Measurements from ENCODE around the gene CCNE1. TPM values are rescaled to one million over a fixed set of nuclear protein-coding genes. Genes with fewer than 3 reads are reported as not detected.

CCNE1 gene
- total and polyA plus RNA-seq, 10 of the 15 experiments (the other 5 are each of a cell fraction or from before 2014, with no cell fraction given): 6.3 to 44.2 (median 35.8) TPM

DNA sequence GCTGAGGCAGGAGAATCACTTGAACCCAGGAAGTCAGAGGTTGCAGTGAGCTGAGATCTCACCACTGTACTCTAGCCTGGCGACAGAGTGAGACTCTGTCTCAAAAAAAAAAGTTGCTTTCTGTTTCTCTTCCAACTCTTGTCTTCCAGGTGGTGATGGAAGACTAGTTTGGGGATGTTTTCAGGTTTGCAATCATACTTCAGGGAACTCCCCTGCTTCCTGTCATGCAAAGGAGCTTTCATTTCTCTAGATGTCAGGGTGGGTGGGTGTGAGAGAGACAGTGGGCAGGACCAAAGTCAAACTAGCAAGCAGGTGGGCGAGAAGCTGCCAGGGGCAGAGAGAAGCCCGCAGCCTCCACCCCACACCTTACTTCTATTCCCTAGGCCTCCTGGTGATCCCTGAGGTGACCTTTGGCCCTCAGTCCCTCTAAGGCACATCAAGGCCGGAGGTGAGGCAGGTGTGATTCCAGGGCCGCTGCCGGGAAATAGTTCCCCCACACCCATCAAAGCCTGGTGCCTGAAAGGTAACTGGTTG, 25.7 kb downstream of the CCNE1 start:
- H2AFZ ChIP-seq (ENCODE audit: control insufficient read depth, low read depth, low read length): peak overlapping the region; percentile 35
- peak overlapping the region; percentile 74 for H3K27ac ChIP-seq (ENCODE audit: control insufficient read depth, insufficient read depth)
- no peaks in the 10 kb centered on the region for H3K79me2 ChIP-seq (ENCODE audit: control insufficient read depth, insufficient read depth, low read length)
- ChIA-PET POLR2A (interaction anchor here (1.4 kb wide), 1 partner anchor 23 kb away, joined by 4 read pairs; no protein-coding TSS in a partner anchor), SMC1A (ENCODE audit: uncharacterized antibody, unreplicated experiment) (interaction anchor here (1.2 to 2.1 kb wide), 3 partner anchors 8 to 27 kb away, joined by 3 to 6 read pairs (median 3); no protein-coding TSS in a partner anchor), CTCF (interaction anchor here (0.6 to 1.9 kb wide), 4 partner anchors 8 to 231 kb away, joined by 3 to 4 read pairs (median 4); no protein-coding TSS in a partner anchor), RAD21 (ENCODE audit: unreplicated experiment) (interaction anchor here (0.9 to 1.6 kb wide), 4 partner anchors 13 to 35 kb away, joined by 3 to 6 read pairs (median 4); no protein-coding TSS in a partner anchor)
- DNase-seq (ENCODE audit: low read depth, low spot score): peak; percentile 84
- H3K4me1 ChIP-seq (ENCODE audit: control insufficient read depth, insufficient read depth, low read length): peaks cover 46% of the 10 kb centered on the region
- in situ Hi-C loops (cut with MboI) (no loop called here), intact Hi-C loops (cut with micrococcal nuclease; ENCODE audit: unreplicated experiment) (loop anchor here (2.0 kb wide), 1 partner anchor 27 kb away; the partner anchor contains the start of gene CCNE1)
- H3K4me3 ChIP-seq: peak overlapping the region; percentile 58; the same call in 1 of the 2 replicates
- peak overlapping the region; percentile 90 for H3K4me2 ChIP-seq (ENCODE audit: control insufficient read depth, insufficient read depth)
- BruUV-seq (replicated peaks): no TSS peak
- peak; percentile 84 for ATAC-seq
- no peaks in the 10 kb centered on the region for H3K9me3 ChIP-seq (replicated peaks; ENCODE audit: control insufficient read depth, insufficient read depth, low read length)
- H4K20me1 ChIP-seq (ENCODE audit: control insufficient read depth, insufficient read depth): no peaks in the 10 kb centered on the region
- peak; percentile 100 for FAIRE-seq
- 5% methylated on average over 6 of the region's 6 CpGs for WGBS (ENCODE audit: insufficient coverage, insufficient replicate concordance, low lambda C conversion rate, missing lambda C conversion rate)
- H3K27me3 ChIP-seq (replicated peaks in 1 of 2; ENCODE audit: control insufficient read depth in 2 of 2, insufficient read depth in 2 of 2, low read length in 1 of 2): no peaks in the 10 kb centered on the region
- H3K9ac ChIP-seq (ENCODE audit: control insufficient read depth, insufficient read depth, low read length): peak overlapping the region; percentile 45; the same call in 1 of the 2 replicates
- no peaks in the 10 kb centered on the region for H3K36me3 ChIP-seq (ENCODE audit: control insufficient read depth in 2 of 2, insufficient read depth in 2 of 2, low read length in 1 of 2)
- TF ChIP-seq LARP7 (IDR thresholded peaks at IDR 0.05) (no peak), ZZZ3 (IDR thresholded peaks at IDR 0.05; ENCODE audit: control insufficient read depth, insufficient read length, low read depth) (no peak), CBFB (IDR thresholded peaks at IDR 0.05; ENCODE audit: low read depth) (0 out of 2 replicates have a peak, but pooled peaks have one; percentile 2), ZNF217 (IDR thresholded peaks at IDR 0.05) (no peak), POLR2AphosphoS5 (IDR thresholded peaks at IDR 0.05; ENCODE audit: low read length) (0 out of 2 replicates have a peak, but pooled peaks have one; percentile 27), NR2F1 (conservative IDR thresholded peaks at IDR 0.05) (peak; percentile 88), SPI1 (IDR thresholded peaks at IDR 0.05; ENCODE audit: borderline replicate concordance, insufficient read depth, low read depth, low read length) (no peak), TARDBP (IDR thresholded peaks at IDR 0.05; ENCODE audit: borderline replicate concordance) (no peak), CREM (IDR thresholded peaks at IDR 0.05; ENCODE audit: low read depth) (peak; percentile 73; the same call in 1 of the 2 replicates), ZNF384 (IDR thresholded peaks at IDR 0.05; ENCODE audit: borderline replicate concordance, low read depth, low read length) (peak; percentile 77), ATF3 (IDR thresholded peaks at IDR 0.05; ENCODE audit: borderline replicate concordance, extremely low read depth, low read depth, low read length) (no peak), HDAC6 (IDR thresholded peaks at IDR 0.05; ENCODE audit: unreplicated experiment) (no peak), ZNF24 (IDR thresholded peaks at IDR 0.05) (no peak), MTA2 (IDR thresholded peaks at IDR 0.05; ENCODE audit: low read depth) (peak; percentile 52; the same call in 1 of the 2 replicates), POLR2A (IDR thresholded peaks at IDR 0.05; ENCODE audit: low read depth, low read length) (no peak), SREBF2 (IDR thresholded peaks at IDR 0.05; ENCODE audit: low read length) (no peak), IKZF2 (IDR thresholded peaks at IDR 0.05) (peak; percentile 74 to 81), CBX5 (IDR thresholded peaks at IDR 0.05; ENCODE audit: low read depth) (0 out of 2 replicates have a peak, but pooled peaks have one; percentile 8), FOXM1 (IDR thresholded peaks at IDR 0.05; ENCODE audit: low read depth, low read length) (no peak; the same call in 1 of the 2 replicates), NBN (IDR thresholded peaks at IDR 0.05) (0 out of 2 replicates have a peak, but pooled peaks have one; percentile 33), YBX1 (IDR thresholded peaks at IDR 0.05) (no peak), SMAD5 (IDR thresholded peaks at IDR 0.05; ENCODE audit: low read depth) (no peak)
- TF ChIP-seq, protein P1, sequence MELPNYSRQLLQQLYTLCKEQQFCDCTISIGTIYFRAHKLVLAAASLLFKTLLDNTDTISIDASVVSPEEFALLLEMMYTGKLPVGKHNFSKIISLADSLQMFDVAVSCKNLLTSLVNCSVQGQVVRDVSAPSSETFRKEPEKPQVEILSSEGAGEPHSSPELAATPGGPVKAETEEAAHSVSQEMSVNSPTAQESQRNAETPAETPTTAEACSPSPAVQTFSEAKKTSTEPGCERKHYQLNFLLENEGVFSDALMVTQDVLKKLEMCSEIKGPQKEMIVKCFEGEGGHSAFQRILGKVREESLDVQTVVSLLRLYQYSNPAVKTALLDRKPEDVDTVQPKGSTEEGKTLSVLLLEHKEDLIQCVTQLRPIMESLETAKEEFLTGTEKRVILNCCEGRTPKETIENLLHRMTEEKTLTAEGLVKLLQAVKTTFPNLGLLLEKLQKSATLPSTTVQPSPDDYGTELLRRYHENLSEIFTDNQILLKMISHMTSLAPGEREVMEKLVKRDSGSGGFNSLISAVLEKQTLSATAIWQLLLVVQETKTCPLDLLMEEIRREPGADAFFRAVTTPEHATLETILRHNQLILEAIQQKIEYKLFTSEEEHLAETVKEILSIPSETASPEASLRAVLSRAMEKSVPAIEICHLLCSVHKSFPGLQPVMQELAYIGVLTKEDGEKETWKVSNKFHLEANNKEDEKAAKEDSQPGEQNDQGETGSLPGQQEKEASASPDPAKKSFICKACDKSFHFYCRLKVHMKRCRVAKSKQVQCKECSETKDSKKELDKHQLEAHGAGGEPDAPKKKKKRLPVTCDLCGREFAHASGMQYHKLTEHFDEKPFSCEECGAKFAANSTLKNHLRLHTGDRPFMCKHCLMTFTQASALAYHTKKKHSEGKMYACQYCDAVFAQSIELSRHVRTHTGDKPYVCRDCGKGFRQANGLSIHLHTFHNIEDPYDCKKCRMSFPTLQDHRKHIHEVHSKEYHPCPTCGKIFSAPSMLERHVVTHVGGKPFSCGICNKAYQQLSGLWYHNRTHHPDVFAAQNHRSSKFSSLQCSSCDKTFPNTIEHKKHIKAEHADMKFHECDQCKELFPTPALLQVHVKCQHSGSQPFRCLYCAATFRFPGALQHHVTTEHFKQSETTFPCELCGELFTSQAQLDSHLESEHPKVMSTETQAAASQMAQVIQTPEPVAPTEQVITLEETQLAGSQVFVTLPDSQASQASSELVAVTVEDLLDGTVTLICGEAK (IDR thresholded peaks at IDR 0.05; ENCODE audit: borderline replicate concordance): no peak
